Left forelimb (tissue), 1 donor: ENCODE results near the gene CAMSAP1.

Experiments
- DNase-seq: peaks from one replicate; pipeline ENCODE4 v3.0.0-alpha.2; 2018; ENCODE audit warnings: low spot score

The CAMSAP1 gene

GRCh38 chr9:135791431-135792267, 115.7 kb downstream of the CAMSAP1 start:
- DNase-seq, result no peak

GRCh38 chr9:135790850-135791249, 116.5 kb downstream of the CAMSAP1 start:
- DNase-seq, result no peak

GRCh38 chr9:135790356-135790755, 117.0 kb downstream of the CAMSAP1 start:
- no peak for DNase-seq

- no peak for DNase-seq
Observed at GRCh38 chr9:135789838-135790291, 117.5 kb downstream of the CAMSAP1 start.

GRCh38 chr9:135788576-135789300, 118.6 kb downstream of the CAMSAP1 start:
- DNase-seq, result no peak

GRCh38 chr9:135787776-135788575, 119.4 kb downstream of the CAMSAP1 start:
- DNase-seq, result no peak

GRCh38 chr9:135787317-135787716, 120.0 kb downstream of the CAMSAP1 start:
- DNase-seq, result no peak

GRCh38 chr9:135786146-135786690, 121.1 kb downstream of the CAMSAP1 start:
- no peak for DNase-seq

- DNase-seq, result no peak
Observed at GRCh38 chr9:135785013-135785575, 122.3 kb downstream of the CAMSAP1 start.

- DNase-seq, result no peak
Observed at GRCh38 chr9:135783540-135784245, 123.7 kb downstream of the CAMSAP1 start.

- DNase-seq, result no peak
Observed at GRCh38 chr9:135782946-135783345, 124.4 kb downstream of the CAMSAP1 start.

GRCh38 chr9:135780626-135781025, 126.7 kb downstream of the CAMSAP1 start:
- DNase-seq, result no peak

GRCh38 chr9:135780086-135780485, 127.3 kb downstream of the CAMSAP1 start:
- DNase-seq, result no peak

GRCh38 chr9:135779571-135779970, 127.8 kb downstream of the CAMSAP1 start:
- DNase-seq, result no peak

- DNase-seq, result no peak
Observed at GRCh38 chr9:135778421-135778820, 128.9 kb downstream of the CAMSAP1 start.

- DNase-seq, result no peak
Observed at GRCh38 chr9:135777623-135778177, 129.6 kb downstream of the CAMSAP1 start.

GRCh38 chr9:135776893-135777622, 130.3 kb downstream of the CAMSAP1 start:
- DNase-seq, result no peak

GRCh38 chr9:135775911-135776310, 131.4 kb downstream of the CAMSAP1 start:
- no peak for DNase-seq

- DNase-seq, result no peak
Observed at GRCh38 chr9:135774794-135775525, 132.4 kb downstream of the CAMSAP1 start.
